T-helper 2 cell treated with Interferon-gamma antibody and Interleukin-4, amounts not matched to agents 100 ng/mL and 5 ng/mL, for 36 hours (primary cell): Measurements from ENCODE around the gene NEXN. TPM values are rescaled to one million over a fixed set of nuclear protein-coding genes. Genes with fewer than 3 reads are reported as not detected.

Experiments
- total RNA-seq: library from RNA; stranded (reverse); gene quantifications from 2 replicates; pipeline ENCODE4 v1.2.3, GENCODE V29; 2022

The NEXN gene
- total RNA-seq, 1 donor from 2014 or later = 1.7 TPM

Other genes starting within 250 kb of the NEXN start
- gene ZZZ3, start 206.0 kb upstream of the NEXN start, total RNA-seq = 38.0 and 39.8 TPM in 2 replicates
- 47.6 and 52.3 TPM in 2 replicates for gene USP33, start 128.8 kb upstream of the NEXN start, total RNA-seq
- 8.6 and 9.2 TPM in 2 replicates for gene MIGA1, start 109.0 kb upstream of the NEXN start, total RNA-seq
- 221 and 226 TPM in 2 replicates for gene FUBP1, start 90.4 kb downstream of the NEXN start, total RNA-seq
- gene DNAJB4, start 116.3 kb downstream of the NEXN start, total RNA-seq = 12.0 and 12.7 TPM in 2 replicates
- 0.05 and 0.07 TPM in 2 replicates for gene GIPC2, start 157.3 kb downstream of the NEXN start, total RNA-seq